Keratinocyte (primary cell): ENCODE measurements around the gene CAPN14. TPM values are rescaled to one million over a fixed set of nuclear protein-coding genes. Genes with fewer than 3 reads are reported as not detected.

Experiments used
- DNase-seq: peaks from one replicate; pipeline ENCODE4 v3.0.0-alpha.2; 2011; ENCODE audit warnings: low read depth, missing footprints, low spot score
- FAIRE-seq: peaks from 2 replicates; lab custom pipeline; 2011; peaks lifted over from hg19 to GRCh38; lab: Jason Lieb, UNC
- H2AFZ ChIP-seq: 2 replicates; pipeline ENCODE4 v1.6.0; 2012; ENCODE audit warnings: low read length, control low read depth, inconsistent platforms; ENCODE audit not compliant: control insufficient read depth
- H3K27ac ChIP-seq: 2 replicates; pipeline ENCODE4 v1.5.1; 2011; ENCODE audit warnings: low read length; ENCODE audit not compliant: control insufficient read depth, insufficient read depth
- H3K27me3 ChIP-seq: 3 replicates; pipeline ENCODE4 v1.6.0; 2011; ENCODE audit warnings: low read length; ENCODE audit not compliant: control insufficient read depth, insufficient read depth; ENCODE audit errors: extremely low read depth
- H3K36me3 ChIP-seq, 2 experiments: 2 replicates in 1 of 2; 3 replicates in 1 of 2; pipeline ENCODE4 v1.5.1; 2011; ENCODE audit warnings: low read length in 2 of 2, mild to moderate bottlenecking in 1 of 2; ENCODE audit not compliant: control insufficient read depth in 2 of 2, insufficient read depth in 2 of 2; ENCODE audit errors: extremely low read depth in 1 of 2
- H3K4me1 ChIP-seq: 3 replicates; pipeline ENCODE4 v1.5.1; 2011; ENCODE audit warnings: low read length; ENCODE audit not compliant: control insufficient read depth, insufficient read depth; ENCODE audit errors: extremely low read depth
- H3K4me2 ChIP-seq: 3 replicates; pipeline ENCODE4 v1.6.0; 2011; ENCODE audit warnings: low read depth, low read length; ENCODE audit not compliant: control insufficient read depth, insufficient read depth; ENCODE audit errors: extremely low read depth
- H3K4me3 ChIP-seq, 3 experiments: fragments of 200-600 bp in 1 of 3; sonication (generic) in 1 of 3; 2 replicates in 2 of 3; 3 replicates in 1 of 3; pipeline ENCODE4 v1.5.1; 2011 to 2016; ENCODE audit warnings: low read length in 3 of 3, mild to moderate bottlenecking in 3 of 3, control low read depth in 2 of 3, inconsistent platforms in 1 of 3, low read depth in 1 of 3, mixed read lengths in 1 of 3, mixed run types in 1 of 3, moderate library complexity in 1 of 3; ENCODE audit not compliant: control insufficient read depth in 2 of 3, insufficient read depth in 2 of 3; ENCODE audit errors: extremely low read depth in 1 of 3
- H3K79me2 ChIP-seq: 2 replicates; pipeline ENCODE4 v1.6.0; 2012; ENCODE audit warnings: low read length; ENCODE audit not compliant: control insufficient read depth, insufficient read depth
- H3K9ac ChIP-seq: 3 replicates; pipeline ENCODE4 v1.6.0; 2011; ENCODE audit warnings: low read length; ENCODE audit not compliant: control insufficient read depth, insufficient read depth; ENCODE audit errors: extremely low read depth
- H3K9me1 ChIP-seq: 3 replicates; pipeline ENCODE4 v1.6.0; 2011; ENCODE audit warnings: low read length; ENCODE audit not compliant: control insufficient read depth, insufficient read depth; ENCODE audit errors: extremely low read depth
- H3K9me3 ChIP-seq: 2 replicates; pipeline ENCODE4 v1.5.1; 2012; ENCODE audit warnings: low read depth, low read length; ENCODE audit not compliant: control insufficient read depth
- H4K20me1 ChIP-seq: 3 replicates; pipeline ENCODE4 v1.6.0; 2011; ENCODE audit warnings: low read length; ENCODE audit not compliant: control insufficient read depth, insufficient read depth; ENCODE audit errors: extremely low read depth
- CTCF ChIP-seq, 3 experiments: IDR thresholded peaks in 1 of 3; conservative IDR thresholded peaks in 1 of 3; optimal IDR thresholded peaks in 1 of 3; 2 replicates in 2 of 3; 3 replicates in 1 of 3; pipeline versions ENCODE3 to v1.5.1; 2011; ENCODE audit warnings: low read length in 3 of 3, mild to moderate bottlenecking in 3 of 3, moderate library complexity in 2 of 3, control low read depth in 1 of 3, inconsistent platforms in 1 of 3; ENCODE audit not compliant: insufficient read depth in 2 of 3; ENCODE audit errors: extremely low read depth in 1 of 3
- EZH2 ChIP-seq: IDR thresholded peaks from one replicate; pipeline ENCODE4 v1.6.1; 2012; ENCODE audit warnings: inconsistent platforms, mild to moderate bottlenecking, low read length, moderate library complexity
- dilution Hi-C: fragments of 300-500 bp; cut with MboI; formaldehyde crosslinking; loops from one replicate; pipeline ENCODE4 v1.7.0; 2020; ENCODE audit warnings: low sequenced_read_pairs; ENCODE audit not compliant: extremely low pct_ligation_motif_present
- polyA plus RNA-seq, 5 experiments: library from polyadenylated mRNA; depleted of rRNA in 3 of 5; stranded (reverse) in 3 of 5; stranded (forward) in 1 of 5; unstranded in 1 of 5; fragments of >200 nt; gene quantifications; 1 replicate in 1 of 5; 2 replicates in 3 of 5; 3 replicates in 1 of 5; pipeline versions ENCODE4 v1.2.1 to v1.2.3, GENCODE V29; 2011 to 2012; ENCODE audit warnings: missing spikeins in 2 of 5, low read depth in 1 of 5, low replicate concordance in 1 of 5

CAPN14 gene
- polyA plus RNA-seq, 1 donor (not counting 4 experiments of a cell fraction or from before 2014, with no cell fraction given), result 1.1 TPM

- no peaks in the 10 kb centered on the region for H3K27me3 ChIP-seq
- no peaks in the 10 kb centered on the region for H3K9me1 ChIP-seq
- FAIRE-seq, result no peak
- dilution Hi-C loops, result no loop called here
- no peaks in the 10 kb centered on the region for H4K20me1 ChIP-seq
- peaks cover 56% of the 10 kb centered on the region for H3K79me2 ChIP-seq
- H3K9ac ChIP-seq, result no peak overlapping the region
- H3K9me3 ChIP-seq, result no peaks in the 10 kb centered on the region
- H3K4me1 ChIP-seq, result peaks cover 16% of the 10 kb centered on the region
- H3K4me2 ChIP-seq, result peak overlapping the region; percentile 20
- TF ChIP-seq CTCF (optimal IDR thresholded peaks at IDR 0.05 in 1 of 3, IDR thresholded peaks at IDR 0.05 in 1 of 3, conservative IDR thresholded peaks at IDR 0.05 in 1 of 3; ENCODE audit: extremely low read depth in 1 of 3, insufficient read depth in 2 of 3, low read length in 3 of 3) (no peak), EZH2 (no peak)
- no peak for DNase-seq
- no peaks in the 10 kb centered on the region for H3K36me3 ChIP-seq
- no peak overlapping the region for H2AFZ ChIP-seq
- H3K27ac ChIP-seq, result no peak overlapping the region
- H3K4me3 ChIP-seq, result no peak overlapping the region
Observed at GRCh38 chr2:31132786-31133185, 84.5 kb downstream of the CAPN14 start.

- H3K36me3 ChIP-seq, result no peaks in the 10 kb centered on the region
- no peaks in the 10 kb centered on the region for H3K27me3 ChIP-seq
- no peaks in the 10 kb centered on the region for H4K20me1 ChIP-seq
- TF ChIP-seq EZH2, result no peak
- no peak for TF ChIP-seq CTCF (optimal IDR thresholded peaks at IDR 0.05 in 1 of 3, IDR thresholded peaks at IDR 0.05 in 1 of 3, conservative IDR thresholded peaks at IDR 0.05 in 1 of 3; ENCODE audit: extremely low read depth in 1 of 3, insufficient read depth in 2 of 3, low read length in 3 of 3)
- H2AFZ ChIP-seq, result no peak overlapping the region
- DNase-seq, result no peak
- no peak overlapping the region for H3K4me3 ChIP-seq
- H3K4me1 ChIP-seq, result peaks cover 16% of the 10 kb centered on the region
- H3K9me1 ChIP-seq, result no peaks in the 10 kb centered on the region
- dilution Hi-C loops, result no loop called here
- no peak overlapping the region for H3K27ac ChIP-seq
- FAIRE-seq, result no peak
- H3K9ac ChIP-seq, result no peak overlapping the region
- no peak overlapping the region for H3K4me2 ChIP-seq
- H3K9me3 ChIP-seq, result no peaks in the 10 kb centered on the region
- H3K79me2 ChIP-seq, result peaks cover 61% of the 10 kb centered on the region
Observed at GRCh38 chr2:31131871-31132270, 85.4 kb downstream of the CAPN14 start.
